ENCODE measurements around the gene MMP11.

Gene MMP11

GRCh38 chr22:23789121-23789520 is 16.5 kb downstream of the MMP11 start:
- DNase-seq (ENCODE audit: low read depth in 2 of 2): no peak
- TF ChIP-seq CTCF (IDR thresholded peaks at IDR 0.05; ENCODE audit: low read depth, low read length): no peak
- no peak overlapping the region for H3K4me3 ChIP-seq (replicated peaks in 1 of 2; ENCODE audit: low read depth in 2 of 2, low read length in 2 of 2)

- no peak for DNase-seq (ENCODE audit: low read depth in 2 of 2)
- H3K4me3 ChIP-seq (replicated peaks in 1 of 2; ENCODE audit: low read depth in 2 of 2, low read length in 2 of 2): no peak overlapping the region
- TF ChIP-seq CTCF (IDR thresholded peaks at IDR 0.05; ENCODE audit: low read depth, low read length): no peak
Measured at GRCh38 chr22:23789638-23790037, 17.0 kb downstream of the MMP11 start.

- no peak for TF ChIP-seq CTCF (IDR thresholded peaks at IDR 0.05; ENCODE audit: low read depth, low read length)
- DNase-seq (ENCODE audit: low read depth in 2 of 2): peak in 1 of 2 donors; percentile 76
- no peak overlapping the region for H3K4me3 ChIP-seq (replicated peaks in 1 of 2; ENCODE audit: low read depth in 2 of 2, low read length in 2 of 2)
Measured at GRCh38 chr22:23790819-23791737, 18.4 kb downstream of the MMP11 start.

- no peak overlapping the region for H3K4me3 ChIP-seq (replicated peaks in 1 of 2; ENCODE audit: low read depth in 2 of 2, low read length in 2 of 2)
- TF ChIP-seq CTCF (IDR thresholded peaks at IDR 0.05; ENCODE audit: low read depth, low read length): no peak
- no peak for DNase-seq (ENCODE audit: low read depth in 2 of 2)
Measured at GRCh38 chr22:23791738-23792645, 19.3 kb downstream of the MMP11 start.

GRCh38 chr22:23793326-23793725 is 20.7 kb downstream of the MMP11 start:
- no peak for TF ChIP-seq CTCF (IDR thresholded peaks at IDR 0.05; ENCODE audit: low read depth, low read length)
- no peak overlapping the region for H3K4me3 ChIP-seq (replicated peaks in 1 of 2; ENCODE audit: low read depth in 2 of 2, low read length in 2 of 2)
- DNase-seq (ENCODE audit: low read depth in 2 of 2): no peak

- peak in 1 of 2 donors; percentile 39 for DNase-seq (ENCODE audit: low read depth in 2 of 2)
- H3K4me3 ChIP-seq (replicated peaks in 1 of 2; ENCODE audit: low read depth in 2 of 2, low read length in 2 of 2): no peak overlapping the region
- no peak for TF ChIP-seq CTCF (IDR thresholded peaks at IDR 0.05; ENCODE audit: low read depth, low read length)
Measured at GRCh38 chr22:23796461-23796860, 23.8 kb downstream of the MMP11 start.

All from cardiac fibroblast (primary cell).